Measurements from ENCODE around the gene GJB1. TPM values are rescaled to one million over a fixed set of nuclear protein-coding genes. Genes with fewer than 3 reads are reported as not detected.

GJB1 gene
- total and polyA plus RNA-seq, 9 of the 15 experiments (the other 6 are each of a cell fraction or from before 2014, with no cell fraction given), result 0.11 TPM; not detected in 8

- Histone ChIP-seq H3K4me1 (replicated peaks in 1 of 2; ENCODE audit: control insufficient read depth in 2 of 2, insufficient read depth in 2 of 2, low read length in 2 of 2) (peaks cover 4 to 15% of the 10 kb centered on the region in 2 experiments; a peak in 3 of 5 replicates), H3K4me2 (ENCODE audit: insufficient read depth, low read length) (no peak overlapping the region)
- CTCF ChIA-PET (ENCODE audit: low intra/inter-chr PET ratio), result no interaction called here
Measured at GRCh38 chrX:71182871-71183270, 40.2 kb upstream of the GJB1 start.

GRCh38 chrX:71183341-71183740, 39.7 kb upstream of the GJB1 start:
- BruUV-seq (replicated peaks), result no TSS peak
- no peak for FAIRE-seq
- ChIA-PET CTCF (ENCODE audit: low intra/inter-chr PET ratio) (no interaction called here), POLR2A (interaction anchor here (0.6 to 0.9 kb wide), 2 partner anchors 25 to 165 kb away, joined by 3 read pairs; no protein-coding TSS in a partner anchor)
- H3K9ac ChIP-seq (ENCODE audit: insufficient read depth in 1 of 2, low read depth in 2 of 2, low read length in 2 of 2), result 0 out of 4 replicates have a peak overlapping the region, but pooled peaks of 1 of the 2 experiments have one; percentile 96
- no peak overlapping the region for H3K4me2 ChIP-seq (ENCODE audit: insufficient read depth, low read length)
- peak overlapping the region; percentile 84 for H2AFZ ChIP-seq (ENCODE audit: low read depth, low read length)
- no peaks in the 10 kb centered on the region for H3K36me3 ChIP-seq (ENCODE audit: control insufficient read depth, insufficient read depth, low read length)
- no peaks in the 10 kb centered on the region for H3K27me3 ChIP-seq (ENCODE audit: control insufficient read depth in 2 of 2, insufficient read depth in 2 of 2, low read length in 2 of 2)
- H3K4me1 ChIP-seq (replicated peaks in 1 of 2; ENCODE audit: control insufficient read depth in 2 of 2, insufficient read depth in 2 of 2, low read length in 2 of 2), result peaks cover 4 to 15% of the 10 kb centered on the region in 2 experiments; a peak in 3 of 5 replicates
- no peaks in the 10 kb centered on the region for H3K9me3 ChIP-seq (replicated peaks; ENCODE audit: control insufficient read depth, insufficient read depth, low read depth, low read length)
- no peak for DNase-seq (ENCODE audit: extremely low read depth in 1 of 4, low spot score in 3 of 4)
- 60% methylated on average over 6 of the region's 6 CpGs for WGBS (ENCODE audit: insufficient coverage, low coverage, missing lambda C conversion rate)
- in situ Hi-C loops (cut with MboI), result no loop called here
- H3K9me1 ChIP-seq (ENCODE audit: control insufficient read depth, insufficient read depth, low read length), result no peaks in the 10 kb centered on the region
- intact Hi-C loops (cut with micrococcal nuclease), result loop anchor here (5.0 kb wide), 1 partner anchor 469 kb away; no protein-coding TSS in a partner anchor
- no peaks in the 10 kb centered on the region for H4K20me1 ChIP-seq (replicated peaks; ENCODE audit: control insufficient read depth, insufficient read depth, low read length)
- H3K27ac ChIP-seq (ENCODE audit: extremely low read depth, low read depth, low read length), result no peak overlapping the region
- no peaks in the 10 kb centered on the region for H3K79me2 ChIP-seq (ENCODE audit: control insufficient read depth, insufficient read depth, low read length)
- no peak overlapping the region for H3K4me3 ChIP-seq
- no peak for ATAC-seq
- peak; percentile 24; the same call in 1 of the 2 replicates for TF ChIP-seq RFX1 (IDR thresholded peaks at IDR 0.05)
- no peak for TF ChIP-seq NEUROD1 (IDR thresholded peaks at IDR 0.05; ENCODE audit: borderline replicate concordance, low read depth, low read length, partially characterized antibody)
- no peak for TF ChIP-seq CREB5 (CRISPR knock-in tag; IDR thresholded peaks at IDR 0.05)
- TF ChIP-seq STAT5B (CRISPR knock-in tag; IDR thresholded peaks at IDR 0.05), result no peak
- no peak for TF ChIP-seq ZFP1 (CRISPR knock-in tag; IDR thresholded peaks at IDR 0.05)
- no peak for TF ChIP-seq SMARCE1 (IDR thresholded peaks at IDR 0.05)
- TF ChIP-seq CCNT2 (IDR thresholded peaks at IDR 0.05; ENCODE audit: borderline replicate concordance, extremely low read depth, insufficient read length, low read depth, low read length), result no peak
- TF ChIP-seq FOXA3 (CRISPR knock-in tag; conservative IDR thresholded peaks at IDR 0.05 in 1 of 2, IDR thresholded peaks at IDR 0.05 in 1 of 2), result no peak
- 0 out of 2 replicates have a peak, but pooled peaks have one; percentile 8 for TF ChIP-seq PKNOX1 (IDR thresholded peaks at IDR 0.05)

More at GRCh38 chrX:71182871-71183270, 40.2 kb upstream of the GJB1 start:
- intact Hi-C loops (cut with micrococcal nuclease), result loop anchor here (5.0 kb wide), 1 partner anchor 469 kb away; no protein-coding TSS in a partner anchor
- TF ChIP-seq ZNF174 (CRISPR knock-in tag; IDR thresholded peaks at IDR 0.05) (no peak), CREB3 (tag; conservative IDR thresholded peaks at IDR 0.05; ENCODE audit: low read depth) (0 out of 2 replicates have a peak, but pooled peaks have one; percentile 7)
- Histone ChIP-seq H3K27me3 (ENCODE audit: control insufficient read depth in 2 of 2, insufficient read depth in 2 of 2, low read length in 2 of 2) (no peaks in the 10 kb centered on the region), H3K4me3 (no peak overlapping the region), H3K27ac (ENCODE audit: extremely low read depth, low read depth, low read length) (peak overlapping the region; percentile 97), H2AFZ (ENCODE audit: low read depth, low read length) (peak overlapping the region; percentile 84), H3K79me2 (ENCODE audit: control insufficient read depth, insufficient read depth, low read length) (no peaks in the 10 kb centered on the region), H3K9ac (ENCODE audit: insufficient read depth in 1 of 2, low read depth in 2 of 2, low read length in 2 of 2) (peak overlapping the region; percentile 33 to 96; a peak in 2 of 4 replicates), H3K9me1 (ENCODE audit: control insufficient read depth, insufficient read depth, low read length) (no peaks in the 10 kb centered on the region), H4K20me1 (replicated peaks; ENCODE audit: control insufficient read depth, insufficient read depth, low read length) (no peaks in the 10 kb centered on the region), H3K9me3 (replicated peaks; ENCODE audit: control insufficient read depth, insufficient read depth, low read depth, low read length) (no peaks in the 10 kb centered on the region), H3K36me3 (ENCODE audit: control insufficient read depth, insufficient read depth, low read length) (no peaks in the 10 kb centered on the region)
- DNase-seq (ENCODE audit: extremely low read depth in 1 of 4, low spot score in 3 of 4) (no peak), ATAC-seq (no peak), FAIRE-seq (no peak)
- POLR2A ChIA-PET, result interaction anchor here (0.6 to 1.2 kb wide), 4 partner anchors 10 to 188 kb away, joined by 3 to 5 read pairs (median 3); no protein-coding TSS in a partner anchor
- WGBS (ENCODE audit: insufficient coverage, low coverage, missing lambda C conversion rate), result 54% methylated on average over 2 of the region's 2 CpGs
- BruUV-seq (replicated peaks), result no TSS peak
- in situ Hi-C loops (cut with MboI), result no loop called here

All from K562 (cell line).